Breast epithelium (tissue), 3 donors: ENCODE measurements around the gene ARID4B.

Experiments used
- POLR2A ChIP-seq: fragments of 450-650 bp; IDR thresholded peaks from one replicate; pipeline ENCODE4 v1.6.1; 2016; ENCODE audit warnings: antibody characterized with exemption, mild to moderate bottlenecking, moderate library complexity
- POLR2AphosphoS5 ChIP-seq, 3 donors: sonication (generic); formaldehyde crosslinking; IDR thresholded peaks; one replicate each; pipeline ENCODE4 v1.6.1; 2017; ENCODE audit warnings: antibody characterized with exemption in 3 of 3

- TF ChIP-seq POLR2AphosphoS5 (IDR thresholded peaks at IDR 0.05), result no peak
- no peak for TF ChIP-seq POLR2A
Observed at GRCh38 chr1:235351898-235352297, 23.9 kb upstream of the ARID4B start.
